ENCODE measurements around the gene TNK2.
"Not testable (repeated sequence)": the region's sequence is repeated elsewhere in the genome, so short reads cannot be mapped to it uniquely, and the experiment has no call there.

Gene TNK2

GRCh38 chr3:195844671-195845218, 63.6 kb downstream of the TNK2 start:
- DNase-seq = no peak

GRCh38 chr3:195839260-195840010, 68.9 kb downstream of the TNK2 start:
- no peak for DNase-seq

GRCh38 chr3:195838714-195839113, 69.6 kb downstream of the TNK2 start:
- no peak for DNase-seq

- DNase-seq = no peak
Measured at GRCh38 chr3:195836476-195837135, 71.7 kb downstream of the TNK2 start.

GRCh38 chr3:195835791-195836190, 72.6 kb downstream of the TNK2 start:
- no peak for DNase-seq

- DNase-seq = no peak
Measured at GRCh38 chr3:195834675-195835583, 73.4 kb downstream of the TNK2 start.

- no peak for DNase-seq
Measured at GRCh38 chr3:195829897-195830254, 78.5 kb downstream of the TNK2 start.

GRCh38 chr3:195828762-195829161, 79.6 kb downstream of the TNK2 start:
- DNase-seq = no peak

GRCh38 chr3:195825857-195826804, 82.2 kb downstream of the TNK2 start:
- DNase-seq = no peak

GRCh38 chr3:195825191-195825588, 83.2 kb downstream of the TNK2 start:
- DNase-seq = no peak

- DNase-seq = not testable (repeated sequence)
Measured at GRCh38 chr3:195824425-195825190, 83.7 kb downstream of the TNK2 start.

GRCh38 chr3:195823999-195824398, 84.4 kb downstream of the TNK2 start:
- DNase-seq = no peak

GRCh38 chr3:195823280-195823679, 85.1 kb downstream of the TNK2 start:
- DNase-seq = no peak

GRCh38 chr3:195822131-195822696, 86.1 kb downstream of the TNK2 start:
- DNase-seq = no peak

GRCh38 chr3:195821403-195822130, 86.8 kb downstream of the TNK2 start:
- no peak for DNase-seq

- no peak for DNase-seq
Measured at GRCh38 chr3:195820901-195821300, 87.5 kb downstream of the TNK2 start.

- DNase-seq = no peak
Measured at GRCh38 chr3:195820186-195820585, 88.2 kb downstream of the TNK2 start.

GRCh38 chr3:195818301-195818700, 90.0 kb downstream of the TNK2 start:
- DNase-seq = no peak

- DNase-seq = no peak
Measured at GRCh38 chr3:195817578-195818135, 90.7 kb downstream of the TNK2 start.

Measured in activated CD4-positive, alpha-beta T cell treated with anti-CD3 and anti-CD28 coated beads for 4 hours (primary cell).